ENCODE measurements around the gene HMX2. TPM values are rescaled to one million over a fixed set of nuclear protein-coding genes. Genes with fewer than 3 reads are reported as not detected.

HMX2 gene
- total RNA-seq, 1 experiment from 2014 or later = 0.46 TPM

GRCh38 chr10:123164319-123164718, 16.4 kb downstream of the HMX2 start:
- Histone ChIP-seq H2AK5ac (ENCODE audit: insufficient read length, low read length) (no peak overlapping the region), H3K4me1 (ENCODE audit: insufficient read depth, low read length) (no peaks in the 10 kb centered on the region), H3K4ac (ENCODE audit: low read depth, low read length) (no peak overlapping the region), H3K23me2 (ENCODE audit: insufficient read length, low read depth, low read length, poor library complexity, severe bottlenecking) (no peaks in the 10 kb centered on the region), H3K9ac (ENCODE audit: extremely low read depth, insufficient read length, low read length) (no peak overlapping the region), H3K79me2 (ENCODE audit: insufficient read depth, low read length) (peaks cover 3% of the 10 kb centered on the region; the same call in 1 of the 2 replicates), H3T11ph (ENCODE audit: low read length) (no peak overlapping the region), H3K18ac (ENCODE audit: insufficient read length, low read depth, low read length) (no peak overlapping the region), H4K20me1 (ENCODE audit: control insufficient read depth, insufficient read depth, insufficient read length) (no peaks in the 10 kb centered on the region), H2BK15ac (ENCODE audit: low read depth, low read length) (no peak overlapping the region), H2BK120ac (ENCODE audit: low read depth, low read length, poor library complexity, severe bottlenecking) (no peak overlapping the region), H3K27me3 (ENCODE audit: insufficient read depth, low read length) (no peaks in the 10 kb centered on the region), H3K79me1 (ENCODE audit: insufficient read depth, low read depth, low read length, poor library complexity, severe bottlenecking) (peaks cover 6% of the 10 kb centered on the region), H3K4me2 (ENCODE audit: insufficient read depth, insufficient read length, low read length) (no peak overlapping the region), H3K27ac (ENCODE audit: insufficient read length, low read depth, low read length) (no peak overlapping the region), H4K91ac (ENCODE audit: insufficient read length, low read depth, low read length) (no peak overlapping the region), H4K5ac (ENCODE audit: insufficient read length, low read depth, low read length) (no peak overlapping the region), H2AFZ (ENCODE audit: low read length) (no peak overlapping the region), H2BK12ac (ENCODE audit: insufficient read length, low read depth, low read length) (no peak overlapping the region), H2BK20ac (ENCODE audit: low read depth, low read length, poor library complexity, severe bottlenecking) (no peak overlapping the region), H4K8ac (replicated peaks; ENCODE audit: insufficient read length, low read depth, low read length) (no peak overlapping the region), H3K23ac (ENCODE audit: insufficient read length, low read depth, low read length) (no peak overlapping the region), H3K56ac (ENCODE audit: insufficient read length, low read depth, low read length) (no peak overlapping the region), H3K9me3 (ENCODE audit: control insufficient read depth, low read depth, low read length) (no peaks in the 10 kb centered on the region), H2BK5ac (ENCODE audit: insufficient read length, low read length) (no peak overlapping the region), H3K14ac (ENCODE audit: insufficient read depth, low read length) (no peak overlapping the region)
- no CpG with 5 or more reads among the region's 2 CpGs for WGBS (ENCODE audit: extremely low coverage, insufficient read length, low lambda C conversion rate)
- no peak for TF ChIP-seq CTCF (conservative IDR thresholded peaks at IDR 0.05)
- H3K27ac Mint-ChIP-seq = no peak overlapping the region
- DNase-seq = no peak
- peaks cover 49 to 82% (median 81%) of the 10 kb centered on the region in 3 experiments for H3K36me3 Mint-ChIP-seq (ENCODE audit: insufficient read depth in 1 of 3, low read depth in 3 of 3)
- H3K4me3 Mint-ChIP-seq = no peak overlapping the region
- H3K4me1 Mint-ChIP-seq = no peaks in the 10 kb centered on the region
- H3K9me3 Mint-ChIP-seq = no peaks in the 10 kb centered on the region
- no peaks in the 10 kb centered on the region for H3K27me3 Mint-ChIP-seq (ENCODE audit: low read depth)
